SU-DHL-6 (cell line): ENCODE results near the gene FOXK1.

Experiments used
- EZH2phosphoT487 ChIP-seq: fragments of 200-600 bp; sonication (generic), shearing (Covaris generic); conservative IDR thresholded peaks from 2 replicates; pipeline ENCODE4 v1.6.1; 2018; ENCODE audit warnings: mild to moderate bottlenecking, antibody characterized with exemption, low read length, moderate library complexity, mixed read lengths
- TF ChIP-seq, protein P1 (sequence below): fragments of 200-600 bp; sonication (generic); IDR thresholded peaks from one replicate; pipeline ENCODE4 v1.5.1; 2017; ENCODE audit warnings: antibody characterized with exemption, mild to moderate bottlenecking, low read length, moderate library complexity; ENCODE audit not compliant: insufficient read depth, poor library complexity, severe bottlenecking

DNA sequence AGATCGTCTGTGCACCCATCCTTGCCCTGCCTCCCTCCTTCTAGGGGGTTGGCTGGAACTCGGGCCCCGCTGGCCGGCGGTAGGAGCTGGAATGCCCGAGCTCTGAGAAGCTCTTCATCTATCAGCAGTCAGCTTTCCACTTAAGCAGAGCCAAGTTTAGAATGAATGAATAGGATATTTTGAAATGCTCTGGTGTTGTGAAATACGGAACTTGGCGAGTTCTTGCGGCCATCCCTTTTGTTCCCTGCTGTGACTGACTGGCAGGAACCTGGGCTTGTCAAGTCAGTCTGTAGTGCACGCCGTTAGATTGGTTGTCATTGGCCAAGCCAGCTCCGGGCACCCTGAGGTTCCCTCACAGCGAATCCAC lies 33.3 kb downstream of the FOXK1 start:
- TF ChIP-seq, protein P1, sequence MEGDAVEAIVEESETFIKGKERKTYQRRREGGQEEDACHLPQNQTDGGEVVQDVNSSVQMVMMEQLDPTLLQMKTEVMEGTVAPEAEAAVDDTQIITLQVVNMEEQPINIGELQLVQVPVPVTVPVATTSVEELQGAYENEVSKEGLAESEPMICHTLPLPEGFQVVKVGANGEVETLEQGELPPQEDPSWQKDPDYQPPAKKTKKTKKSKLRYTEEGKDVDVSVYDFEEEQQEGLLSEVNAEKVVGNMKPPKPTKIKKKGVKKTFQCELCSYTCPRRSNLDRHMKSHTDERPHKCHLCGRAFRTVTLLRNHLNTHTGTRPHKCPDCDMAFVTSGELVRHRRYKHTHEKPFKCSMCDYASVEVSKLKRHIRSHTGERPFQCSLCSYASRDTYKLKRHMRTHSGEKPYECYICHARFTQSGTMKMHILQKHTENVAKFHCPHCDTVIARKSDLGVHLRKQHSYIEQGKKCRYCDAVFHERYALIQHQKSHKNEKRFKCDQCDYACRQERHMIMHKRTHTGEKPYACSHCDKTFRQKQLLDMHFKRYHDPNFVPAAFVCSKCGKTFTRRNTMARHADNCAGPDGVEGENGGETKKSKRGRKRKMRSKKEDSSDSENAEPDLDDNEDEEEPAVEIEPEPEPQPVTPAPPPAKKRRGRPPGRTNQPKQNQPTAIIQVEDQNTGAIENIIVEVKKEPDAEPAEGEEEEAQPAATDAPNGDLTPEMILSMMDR, result no peak
- no peak for TF ChIP-seq EZH2phosphoT487
